Mammary epithelial cell (primary cell): ENCODE measurements around the gene PPM1L.

Source experiments
- CTCF ChIP-seq, 2 donors: IDR thresholded peaks in 1 of 2; conservative IDR thresholded peaks in 1 of 2; 2 replicates each; pipeline ENCODE4 v1.5.1; 2011 to 2012; ENCODE audit warnings: inconsistent platforms in 2 of 2, low read length in 2 of 2, mild to moderate bottlenecking in 2 of 2, control low read depth in 1 of 2, low read depth in 1 of 2; ENCODE audit not compliant: insufficient read depth in 1 of 2; ENCODE audit errors: extremely low read depth in 1 of 2
- EZH2 ChIP-seq: IDR thresholded peaks from 2 replicates; pipeline ENCODE4 v1.6.1; 2012; ENCODE audit warnings: low read length, inconsistent platforms, borderline replicate concordance

DNA sequence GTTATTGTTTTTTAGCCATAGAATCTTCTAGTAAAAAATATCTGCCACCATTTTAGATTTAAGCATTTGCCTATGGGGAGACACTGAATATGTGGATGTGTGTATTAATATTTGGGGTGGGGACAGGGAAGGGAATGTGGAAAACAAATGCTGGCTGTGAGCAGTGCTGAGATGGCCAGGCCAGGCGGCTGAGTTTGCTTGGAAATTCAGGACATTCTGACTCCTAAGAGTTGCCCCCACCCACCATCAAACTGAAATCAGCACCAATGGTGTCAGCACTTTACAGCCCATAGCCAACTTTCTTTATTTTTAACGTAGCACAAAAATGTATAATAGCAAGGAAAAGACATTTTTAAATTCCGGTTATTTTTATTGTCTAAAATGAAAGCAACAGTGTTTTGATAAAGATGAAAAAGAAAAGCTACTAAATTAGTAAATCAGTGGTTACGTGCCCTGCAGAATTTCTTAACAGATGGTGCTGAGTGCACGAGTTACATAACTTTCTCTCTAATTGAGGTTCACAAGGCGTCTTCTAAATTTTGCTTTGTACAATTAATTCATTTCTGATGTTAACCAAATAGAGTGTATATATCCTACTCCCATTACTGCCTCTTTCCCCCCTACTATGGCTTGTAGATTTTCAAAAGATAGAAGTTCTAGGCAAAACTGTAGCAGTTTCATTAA is 315.1 kb downstream of the PPM1L start:
- TF ChIP-seq CTCF (conservative IDR thresholded peaks at IDR 0.05 in 1 of 2, IDR thresholded peaks at IDR 0.05 in 1 of 2; ENCODE audit: extremely low read depth in 1 of 2, insufficient read depth in 1 of 2, low read depth in 1 of 2, low read length in 2 of 2) (no peak), EZH2 (no peak)
